Limb (tissue), 2 donors: ENCODE results near the gene MLNR.

Experiments
- DNase-seq, 2 donors: peaks; one replicate each; pipeline ENCODE4 v3.0.0-alpha.2; 2016; ENCODE audit errors: extremely low spot score in 2 of 2

Gene MLNR

GRCh38 chr13:49226613-49227012 lies 6.5 kb downstream of the MLNR start:
- DNase-seq = no peak

GRCh38 chr13:49234741-49235140 lies 14.6 kb downstream of the MLNR start:
- DNase-seq = no peak

GRCh38 chr13:49235856-49236431 lies 15.8 kb downstream of the MLNR start:
- no peak for DNase-seq

- DNase-seq = no peak
These were observed 18.5 kb downstream of the MLNR start for GRCh38 chr13:49238621-49239020.

GRCh38 chr13:49240017-49240416 lies 19.9 kb downstream of the MLNR start:
- DNase-seq = no peak

GRCh38 chr13:49241296-49241695 lies 21.2 kb downstream of the MLNR start:
- no peak for DNase-seq

- DNase-seq = no peak
These were observed 25.0 kb downstream of the MLNR start for GRCh38 chr13:49245101-49245500.

- no peak for DNase-seq
These were observed 26.9 kb downstream of the MLNR start for GRCh38 chr13:49246850-49247642.

- DNase-seq = peak; percentile 97
These were observed 27.8 kb downstream of the MLNR start, which contains the start of gene CDADC1 for GRCh38 chr13:49247643-49248621. CDADC1 (plus strand) TSS chr13:49247925; CDS start chr13:49248038, 113 bp downstream.

- DNase-seq = no peak
These were observed 28.5 kb downstream of the MLNR start for GRCh38 chr13:49248622-49249002.

GRCh38 chr13:49251326-49251725 lies 31.2 kb downstream of the MLNR start:
- DNase-seq = no peak

- no peak for DNase-seq
These were observed 33.2 kb downstream of the MLNR start for GRCh38 chr13:49253310-49253709.

GRCh38 chr13:49254007-49254406 lies 33.9 kb downstream of the MLNR start:
- DNase-seq = no peak

GRCh38 chr13:49256841-49257240 lies 36.7 kb downstream of the MLNR start:
- no peak for DNase-seq

GRCh38 chr13:49258089-49258796 lies 38.1 kb downstream of the MLNR start:
- no peak for DNase-seq

GRCh38 chr13:49259586-49259985 lies 39.4 kb downstream of the MLNR start:
- no peak for DNase-seq

GRCh38 chr13:49262634-49263033 lies 42.5 kb downstream of the MLNR start:
- DNase-seq = no peak

GRCh38 chr13:49265822-49266221 lies 45.7 kb downstream of the MLNR start:
- DNase-seq = no peak

- no peak for DNase-seq
These were observed 51.1 kb downstream of the MLNR start for GRCh38 chr13:49271264-49271663.
